LHCN-M2 (cell line): ENCODE measurements around the gene HOXC6. TPM values are rescaled to one million over a fixed set of nuclear protein-coding genes. Genes with fewer than 3 reads are reported as not detected.
A peak's percentile ranks its signal among the peaks of the same experiment; 100 is the strongest.

Experiments
- DNase-seq: peaks from one replicate; pipeline ENCODE4 v3.0.0-alpha.2; 2012; ENCODE audit warnings: low read depth
- total RNA-seq: library from RNA; depleted of rRNA; stranded (reverse); fragments of >200 nt; gene quantifications from 2 replicates; pipeline ENCODE4 v1.2.3, GENCODE V29; 2014

Gene HOXC6
- total RNA-seq, 1 experiment from 2014 or later, result 5.3 TPM

DNA sequence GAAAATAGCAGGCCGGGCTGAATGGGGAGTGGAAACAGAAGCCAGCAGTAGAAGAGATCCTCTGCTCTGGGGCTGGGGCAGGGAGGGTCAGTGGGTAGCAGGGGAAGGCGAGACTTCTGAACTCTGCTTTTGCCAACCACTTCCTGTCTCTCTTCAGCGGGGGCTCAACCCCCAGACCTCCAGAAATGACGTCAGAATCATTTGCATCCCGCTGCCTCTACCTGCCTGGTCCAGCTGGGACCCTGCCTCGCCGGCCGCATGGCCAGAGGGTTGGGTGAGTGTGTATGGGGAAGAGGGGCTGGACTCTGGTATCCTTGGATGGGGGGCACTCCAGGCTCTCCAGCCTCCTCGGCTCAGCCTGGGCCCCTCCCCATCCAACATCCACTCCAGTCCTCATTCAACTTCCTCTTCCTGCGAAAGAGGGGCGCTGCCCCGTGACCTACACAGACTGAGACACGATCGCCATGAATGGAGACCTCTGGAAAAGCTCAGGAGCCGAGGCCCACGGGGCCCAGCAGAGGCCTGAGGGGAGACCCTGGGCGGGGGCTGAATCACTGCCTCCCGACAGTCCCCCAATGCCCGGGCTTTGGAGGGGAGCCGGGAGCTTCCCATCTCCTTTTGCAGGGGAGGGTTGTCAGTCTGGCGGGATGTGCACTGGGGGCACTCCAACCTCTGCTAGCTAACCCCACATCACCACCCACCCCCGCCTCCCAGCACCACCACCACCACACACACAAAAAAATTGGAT lies 24.9 kb downstream of the HOXC6 start:
- peak; percentile 53 for DNase-seq

DNA sequence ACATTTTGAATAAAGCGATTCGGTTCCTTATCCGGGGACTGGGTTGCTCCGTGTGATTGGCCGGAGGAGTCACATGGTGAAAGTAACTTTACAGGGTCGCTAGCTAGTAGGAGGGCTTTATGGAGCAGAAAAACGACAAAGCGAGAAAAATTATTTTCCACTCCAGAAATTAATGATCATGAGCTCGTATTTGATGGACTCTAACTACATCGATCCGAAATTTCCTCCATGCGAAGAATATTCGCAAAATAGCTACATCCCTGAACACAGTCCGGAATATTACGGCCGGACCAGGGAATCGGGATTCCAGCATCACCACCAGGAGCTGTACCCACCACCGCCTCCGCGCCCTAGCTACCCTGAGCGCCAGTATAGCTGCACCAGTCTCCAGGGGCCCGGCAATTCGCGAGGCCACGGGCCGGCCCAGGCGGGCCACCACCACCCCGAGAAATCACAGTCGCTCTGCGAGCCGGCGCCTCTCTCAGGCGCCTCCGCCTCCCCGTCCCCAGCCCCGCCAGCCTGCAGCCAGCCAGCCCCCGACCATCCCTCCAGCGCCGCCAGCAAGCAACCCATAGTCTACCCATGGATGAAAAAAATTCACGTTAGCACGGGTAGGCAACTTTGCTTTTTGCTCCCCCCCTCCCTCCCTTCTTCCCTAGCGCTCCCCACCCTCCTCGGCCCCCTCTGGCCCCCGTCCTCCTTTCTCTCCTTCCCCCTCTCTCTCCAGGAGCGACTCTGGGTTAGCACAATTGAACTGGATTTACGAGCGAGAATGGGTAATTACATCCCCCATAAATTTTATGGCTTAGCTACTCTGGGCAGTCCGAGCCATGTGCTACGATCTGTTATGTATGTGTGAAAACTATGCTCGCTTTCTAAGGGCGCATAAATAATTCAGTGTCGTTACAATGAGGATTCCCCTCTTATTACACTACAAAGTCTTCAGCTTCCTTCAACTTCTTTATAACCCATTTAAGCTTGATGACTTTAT lies 25.8 kb downstream of the HOXC6 start, which contains the start of gene HOXC4:
Gene HOXC4 (plus strand): TSS at position 85 of the 991 bp plus-strand sequence. CDS start 88 bp downstream, at position 173.
- DNase-seq, result peak; percentile 74

DNA sequence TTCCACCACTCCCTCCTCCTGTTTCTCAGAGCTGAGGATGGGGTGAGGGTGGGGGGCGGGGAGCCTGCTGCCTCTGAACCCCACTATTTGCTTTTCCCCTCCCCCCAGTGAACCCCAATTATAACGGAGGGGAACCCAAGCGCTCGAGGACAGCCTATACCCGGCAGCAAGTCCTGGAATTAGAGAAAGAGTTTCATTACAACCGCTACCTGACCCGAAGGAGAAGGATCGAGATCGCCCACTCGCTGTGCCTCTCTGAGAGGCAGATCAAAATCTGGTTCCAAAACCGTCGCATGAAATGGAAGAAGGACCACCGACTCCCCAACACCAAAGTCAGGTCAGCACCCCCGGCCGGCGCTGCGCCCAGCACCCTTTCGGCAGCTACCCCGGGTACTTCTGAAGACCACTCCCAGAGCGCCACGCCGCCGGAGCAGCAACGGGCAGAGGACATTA lies 26.5 kb downstream of the HOXC6 start:
- no peak for DNase-seq

DNA sequence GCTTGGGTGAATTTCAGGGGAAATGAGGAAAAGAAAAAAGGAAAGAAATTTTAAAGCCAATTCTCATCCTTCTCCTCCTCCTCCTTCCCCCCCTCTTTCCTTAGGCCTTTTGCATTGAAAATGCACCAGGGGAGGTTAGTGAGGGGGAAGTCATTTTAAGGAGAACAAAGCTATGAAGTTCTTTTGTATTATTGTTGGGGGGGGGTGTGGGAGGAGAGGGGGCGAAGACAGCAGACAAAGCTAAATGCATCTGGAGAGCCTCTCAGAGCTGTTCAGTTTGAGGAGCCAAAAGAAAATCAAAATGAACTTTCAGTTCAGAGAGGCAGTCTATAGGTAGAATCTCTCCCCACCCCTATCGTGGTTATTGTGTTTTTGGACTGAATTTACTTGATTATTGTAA lies 27.3 kb downstream of the HOXC6 start:
- DNase-seq, result no peak

- no peak for DNase-seq
Measured at GRCh38 chr12:54056110-54056509, 27.9 kb downstream of the HOXC6 start.

- DNase-seq, result no peak
Measured at GRCh38 chr12:54058128-54058768, 30.0 kb downstream of the HOXC6 start.

DNA sequence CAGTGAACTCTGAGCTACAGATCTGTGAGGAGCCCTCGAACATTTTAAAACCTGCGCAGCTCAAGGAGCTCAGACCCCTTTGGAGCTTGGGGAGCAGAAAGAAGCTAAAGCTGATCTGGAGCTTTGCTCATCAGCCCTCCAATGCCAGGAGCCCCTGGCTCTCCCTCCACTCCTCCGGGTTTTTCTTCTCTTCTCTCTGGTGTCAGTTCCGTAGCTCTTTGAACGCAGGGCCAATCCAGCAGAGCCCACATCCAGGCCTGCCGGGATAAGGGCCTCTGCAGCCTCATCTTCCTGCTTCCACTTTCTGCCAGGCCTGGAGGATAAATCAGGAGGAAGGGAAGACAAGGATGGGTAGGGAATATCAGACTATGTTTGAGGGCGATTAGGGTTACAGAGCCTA lies 31.4 kb downstream of the HOXC6 start:
- no peak for DNase-seq

DNA sequence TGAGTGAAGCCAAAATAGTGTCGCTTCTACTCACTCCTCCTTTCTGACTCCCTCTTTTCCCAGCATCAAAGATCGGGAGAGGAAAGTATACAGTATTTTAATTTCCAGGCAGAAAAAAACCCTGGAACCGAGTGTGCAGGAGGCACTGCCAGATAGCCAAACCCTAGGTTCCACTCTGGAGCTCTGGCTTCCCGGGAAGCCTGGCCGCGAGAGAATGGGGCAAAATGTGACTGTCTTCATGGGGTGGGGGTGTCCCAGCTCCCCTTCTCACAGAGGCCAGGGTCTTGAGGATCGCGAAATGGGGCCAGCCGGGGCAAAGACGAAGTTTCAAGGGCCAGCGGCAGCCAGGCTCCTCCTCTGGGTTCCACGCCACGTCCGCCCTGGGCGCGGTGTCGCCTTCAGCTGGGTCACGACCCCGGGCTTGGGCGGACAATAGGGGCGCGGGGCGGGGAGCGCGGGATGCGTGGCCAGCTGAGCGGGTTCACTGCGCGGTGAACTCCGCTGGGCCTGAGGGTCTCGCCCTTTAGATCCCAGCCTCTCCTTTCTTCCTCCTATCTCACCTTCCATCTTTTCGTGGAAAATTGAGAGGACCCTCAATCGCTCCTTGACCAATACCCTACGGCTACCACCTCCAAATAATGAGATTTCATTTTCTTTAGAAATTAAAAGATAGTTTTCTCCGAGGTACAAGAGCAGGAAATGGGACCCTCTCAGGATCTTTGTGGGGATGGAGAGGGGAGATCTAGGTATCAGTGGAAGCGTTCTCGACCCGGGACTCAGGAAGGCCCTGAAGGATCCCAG lies 32.1 kb downstream of the HOXC6 start:
- no peak for DNase-seq

DNA sequence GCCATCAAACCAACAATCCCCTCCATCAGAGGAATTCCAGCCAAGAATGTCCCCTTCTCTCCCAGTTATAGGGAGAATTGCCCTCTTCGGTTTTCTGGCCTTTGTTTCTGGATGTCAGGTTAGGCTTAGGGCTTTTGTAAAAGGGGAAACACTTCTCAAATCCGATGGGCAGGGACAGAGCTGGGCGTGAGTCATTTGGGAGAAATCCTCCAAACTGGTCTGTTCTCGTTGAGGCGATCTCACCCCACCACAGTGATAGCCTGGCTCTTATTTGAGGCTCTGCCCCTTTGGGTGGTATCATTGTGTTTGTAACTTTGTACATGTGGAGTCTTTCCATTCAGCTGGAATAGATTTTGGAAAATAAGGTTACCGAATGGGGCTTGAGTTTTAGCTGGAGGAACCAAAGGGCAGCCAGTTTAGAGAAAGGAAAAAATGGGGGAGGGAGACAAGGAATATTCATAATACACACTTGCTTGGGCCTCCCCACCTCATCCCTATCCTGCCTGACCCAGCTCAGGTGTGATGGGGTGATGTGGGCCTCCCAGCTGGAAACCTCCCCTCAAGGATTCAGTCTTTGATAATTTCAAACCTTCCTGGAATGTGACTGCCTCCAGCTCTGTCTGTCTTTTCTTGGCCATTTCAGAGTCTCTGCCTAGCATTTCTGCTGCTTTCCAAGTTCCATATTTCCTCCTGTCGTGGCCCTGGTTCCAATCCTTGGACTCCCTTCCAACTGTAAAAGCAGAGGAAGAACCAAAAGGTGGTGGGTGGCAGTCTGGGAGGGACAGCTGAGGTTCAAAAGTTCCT lies 32.9 kb downstream of the HOXC6 start:
- peak; percentile 14 for DNase-seq

DNA sequence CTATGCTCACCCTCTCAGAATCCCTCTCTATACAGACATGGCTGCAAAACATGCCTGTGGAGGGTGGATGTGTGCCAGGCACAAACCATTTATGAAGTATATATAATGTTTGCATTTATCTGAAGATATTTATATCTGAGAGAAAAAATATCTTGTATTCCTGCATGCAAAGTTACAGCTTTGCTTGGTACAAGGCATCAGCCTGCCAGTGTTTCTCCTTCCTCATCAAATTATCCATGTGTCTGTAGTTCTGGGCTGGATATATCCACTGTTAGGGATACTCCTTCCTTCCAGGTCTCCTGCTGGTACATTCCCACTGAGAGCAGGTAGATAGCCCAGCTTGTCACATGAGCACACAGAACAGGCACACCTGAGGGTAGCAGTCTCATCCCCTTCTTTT lies 37.4 kb downstream of the HOXC6 start:
- DNase-seq, result no peak

- DNase-seq, result no peak
Measured at GRCh38 chr12:54066408-54066807, 38.2 kb downstream of the HOXC6 start.

GRCh38 chr12:54068418-54069070 lies 40.3 kb downstream of the HOXC6 start:
- no peak for DNase-seq

GRCh38 chr12:54071942-54072341 lies 43.7 kb downstream of the HOXC6 start:
- no peak for DNase-seq

GRCh38 chr12:54074308-54074707 lies 46.1 kb downstream of the HOXC6 start:
- no peak for DNase-seq

GRCh38 chr12:54075409-54075808 lies 47.2 kb downstream of the HOXC6 start:
- no peak for DNase-seq

DNA sequence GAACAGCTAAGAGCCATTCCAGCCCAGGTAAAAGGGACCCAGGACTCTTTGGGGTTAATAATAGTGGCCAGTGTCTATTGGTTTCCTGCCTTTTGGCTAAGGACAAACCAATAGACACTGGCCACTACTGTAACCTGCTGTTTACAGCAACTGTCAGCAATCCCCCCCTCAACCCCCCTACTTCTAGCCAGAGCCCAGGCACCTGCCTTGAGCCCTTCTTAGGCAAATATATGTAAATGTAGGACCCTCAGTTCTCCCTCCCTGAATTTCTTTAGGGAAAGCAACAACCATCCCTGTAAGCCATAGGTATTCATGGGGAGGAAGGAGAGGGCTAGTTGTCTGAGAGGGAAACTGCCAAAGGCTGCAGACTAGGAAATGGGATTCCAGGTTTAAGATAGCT lies 47.7 kb downstream of the HOXC6 start:
- no peak for DNase-seq

GRCh38 chr12:54077843-54078242 lies 49.6 kb downstream of the HOXC6 start:
- peak; percentile 26 for DNase-seq

GRCh38 chr12:54079115-54079514 lies 50.9 kb downstream of the HOXC6 start:
- peak; percentile 35 for DNase-seq
